Activated T-cell treated with anti-CD3 and anti-CD28 coated beads, Interleukin-2, amount 50 U/mL, for 24 hours (primary cell): ENCODE results near the gene AANAT.

Experiments
- DNase-seq: peaks from one replicate; pipeline ENCODE4 v3.0.0-alpha.2; 2020
- H3K27ac Mint-ChIP-seq: 2 replicates; pipeline ENCODE4 v1.8.0; 2020; ENCODE audit warnings: mild to moderate bottlenecking, mixed read lengths
- H3K27me3 Mint-ChIP-seq: 2 replicates; pipeline ENCODE4 v1.8.0; 2020; ENCODE audit warnings: mixed read lengths
- H3K36me3 Mint-ChIP-seq: 2 replicates; pipeline ENCODE4 v1.8.0; 2020; ENCODE audit warnings: low read depth, mixed read lengths
- H3K4me1 Mint-ChIP-seq: 2 replicates; pipeline ENCODE4 v1.8.0; 2020; ENCODE audit warnings: low read depth, mixed read lengths
- H3K4me3 Mint-ChIP-seq: 2 replicates; pipeline ENCODE4 v1.8.0; 2020; ENCODE audit warnings: mild to moderate bottlenecking, moderate library complexity, mixed read lengths
- H3K9me3 Mint-ChIP-seq: 2 replicates; pipeline ENCODE4 v1.8.0; 2020; ENCODE audit warnings: mixed read lengths

Gene AANAT

DNA sequence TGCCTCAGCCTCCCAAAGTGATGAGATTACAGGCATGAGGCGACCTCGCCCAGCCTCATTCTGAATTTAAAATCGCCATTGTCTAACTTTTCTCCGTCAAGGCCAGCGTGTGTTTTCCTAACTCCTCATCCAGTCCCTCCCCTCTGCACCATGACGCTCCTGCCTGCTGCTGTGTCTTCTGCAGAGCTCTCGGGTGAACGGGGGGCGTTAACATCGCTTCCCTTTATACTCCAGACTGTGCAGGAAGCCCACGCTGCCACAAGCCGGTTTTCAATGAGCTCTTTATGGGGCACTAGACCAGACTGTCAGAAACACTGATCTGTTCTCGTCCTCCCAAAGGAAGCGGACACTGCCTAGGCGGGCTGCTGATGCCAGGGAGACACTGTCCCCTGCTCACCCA lies 13.2 kb downstream of the AANAT start:
- Mint-ChIP-seq H3K9me3 (no peaks in the 10 kb centered on the region), H3K4me3 (no peak overlapping the region), H3K4me1 (peaks cover 3% of the 10 kb centered on the region), H3K36me3 (peaks cover 51% of the 10 kb centered on the region), H3K27me3 (no peaks in the 10 kb centered on the region), H3K27ac (no peak overlapping the region)
- no peak for DNase-seq

DNA sequence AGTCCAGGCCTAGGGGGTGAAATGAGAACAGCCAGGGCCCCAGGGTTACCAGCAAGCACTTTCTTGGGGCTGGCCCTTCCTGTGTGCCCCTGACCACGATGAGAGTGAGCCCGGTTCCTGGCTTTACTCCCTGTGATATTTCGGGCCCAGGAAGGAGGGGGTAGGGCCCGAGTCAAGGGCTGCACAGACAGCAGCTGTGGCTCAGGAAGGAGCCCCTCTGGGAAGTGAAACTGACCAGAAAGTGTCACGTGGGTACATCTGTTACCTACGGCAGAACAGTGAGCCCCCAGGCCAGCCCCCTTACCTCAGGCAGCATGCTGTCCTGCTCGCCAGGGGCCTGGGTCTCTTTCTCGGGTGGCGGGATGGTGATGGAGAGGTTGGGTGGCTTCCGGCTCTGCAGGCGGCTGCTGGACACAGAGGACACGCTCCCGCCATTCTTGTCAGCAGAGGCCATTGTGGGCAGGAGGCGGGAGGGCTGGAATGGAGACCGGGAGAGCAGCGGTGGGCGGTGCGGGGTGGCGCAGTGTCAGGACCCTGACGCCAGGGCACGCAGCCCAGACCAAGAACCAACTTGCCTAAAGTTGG lies 13.8 kb downstream of the AANAT start:
- Mint-ChIP-seq H3K9me3 (no peaks in the 10 kb centered on the region), H3K36me3 (peaks cover 53% of the 10 kb centered on the region), H3K4me1 (peaks cover 4% of the 10 kb centered on the region), H3K27ac (no peak overlapping the region), H3K4me3 (no peak overlapping the region), H3K27me3 (no peaks in the 10 kb centered on the region)
- no peak for DNase-seq

DNA sequence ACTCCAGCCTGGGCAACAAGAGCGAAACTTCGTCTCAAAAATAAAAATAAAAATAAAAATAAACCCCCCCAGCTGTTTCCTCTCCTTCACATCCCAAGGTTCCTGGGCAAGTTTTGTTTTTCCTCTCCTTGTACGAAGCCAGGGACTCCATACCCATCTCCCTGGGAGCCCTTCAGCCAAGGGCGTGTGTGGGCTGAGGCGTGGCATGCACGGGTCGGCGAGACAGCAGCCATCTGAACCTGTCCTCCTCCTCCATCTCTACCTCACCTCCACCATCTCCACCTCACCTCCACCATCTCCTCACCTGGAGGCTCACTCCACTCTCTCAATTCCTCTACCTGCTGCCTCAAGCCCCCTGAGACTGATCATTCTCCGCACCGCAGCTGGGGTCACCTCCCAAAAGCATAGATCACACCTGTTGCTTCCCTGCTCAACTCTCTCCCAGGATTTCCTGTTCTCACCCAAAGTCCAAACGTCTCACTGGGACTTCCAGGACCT lies 16.9 kb downstream of the AANAT start:
- peaks cover 4% of the 10 kb centered on the region for H3K4me1 Mint-ChIP-seq
- H3K9me3 Mint-ChIP-seq, result no peaks in the 10 kb centered on the region
- peaks cover 35% of the 10 kb centered on the region for H3K36me3 Mint-ChIP-seq
- H3K4me3 Mint-ChIP-seq, result no peak overlapping the region
- H3K27ac Mint-ChIP-seq, result peak overlapping the region; percentile 19
- H3K27me3 Mint-ChIP-seq, result no peaks in the 10 kb centered on the region
- DNase-seq, result no peak

- Mint-ChIP-seq H3K27me3 (no peaks in the 10 kb centered on the region), H3K4me1 (peaks cover 8% of the 10 kb centered on the region), H3K4me3 (no peak overlapping the region)
Observed at GRCh38 chr17:76485569-76485968, 18.2 kb downstream of the AANAT start.

DNA sequence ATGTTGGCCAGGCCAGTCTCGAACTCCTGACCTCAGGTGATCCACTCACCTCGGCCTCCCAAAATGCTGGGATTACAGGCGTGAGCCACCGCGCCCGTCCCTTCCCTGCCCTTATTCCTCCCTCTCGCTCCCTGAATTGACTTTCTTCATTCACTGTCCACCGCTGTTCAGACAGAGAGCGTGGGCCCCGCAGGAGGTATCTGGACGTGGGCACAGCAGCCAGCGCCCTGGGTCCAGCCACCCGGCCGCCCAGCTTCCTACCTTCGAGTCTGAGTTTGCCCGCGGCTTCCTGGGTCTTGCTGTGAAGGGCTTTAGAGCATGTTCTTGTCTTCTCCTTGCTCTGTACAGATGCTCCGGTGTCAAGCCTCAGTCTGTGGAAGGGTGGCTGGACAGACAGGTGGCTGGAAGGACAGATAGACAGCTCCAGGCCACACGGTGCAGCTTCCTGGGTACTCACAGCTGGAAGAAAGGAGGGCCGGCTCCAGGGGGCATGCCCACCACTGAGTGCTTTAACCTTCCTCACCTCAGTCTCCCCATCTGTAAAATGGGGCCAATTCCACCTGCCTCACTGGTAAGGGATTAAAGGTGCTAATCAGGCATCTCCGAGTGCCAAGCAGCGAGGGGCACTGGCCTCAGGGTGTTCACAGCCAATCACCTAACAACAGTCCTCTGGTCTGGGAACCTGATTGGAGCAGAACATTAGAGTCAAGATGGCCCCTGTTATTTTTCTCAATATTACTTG lies 20.2 kb downstream of the AANAT start:
- Mint-ChIP-seq H3K27me3 (no peaks in the 10 kb centered on the region), H3K4me3 (no peak overlapping the region), H3K27ac (no peak overlapping the region), H3K36me3 (peaks cover 18% of the 10 kb centered on the region), H3K4me1 (peaks cover 20% of the 10 kb centered on the region), H3K9me3 (no peaks in the 10 kb centered on the region)
- no peak for DNase-seq

More at GRCh38 chr17:76485569-76485968, 18.2 kb downstream of the AANAT start:
- no peak for DNase-seq
- Mint-ChIP-seq H3K9me3 (no peaks in the 10 kb centered on the region), H3K36me3 (peaks cover 29% of the 10 kb centered on the region), H3K27ac (no peak overlapping the region)

DNA sequence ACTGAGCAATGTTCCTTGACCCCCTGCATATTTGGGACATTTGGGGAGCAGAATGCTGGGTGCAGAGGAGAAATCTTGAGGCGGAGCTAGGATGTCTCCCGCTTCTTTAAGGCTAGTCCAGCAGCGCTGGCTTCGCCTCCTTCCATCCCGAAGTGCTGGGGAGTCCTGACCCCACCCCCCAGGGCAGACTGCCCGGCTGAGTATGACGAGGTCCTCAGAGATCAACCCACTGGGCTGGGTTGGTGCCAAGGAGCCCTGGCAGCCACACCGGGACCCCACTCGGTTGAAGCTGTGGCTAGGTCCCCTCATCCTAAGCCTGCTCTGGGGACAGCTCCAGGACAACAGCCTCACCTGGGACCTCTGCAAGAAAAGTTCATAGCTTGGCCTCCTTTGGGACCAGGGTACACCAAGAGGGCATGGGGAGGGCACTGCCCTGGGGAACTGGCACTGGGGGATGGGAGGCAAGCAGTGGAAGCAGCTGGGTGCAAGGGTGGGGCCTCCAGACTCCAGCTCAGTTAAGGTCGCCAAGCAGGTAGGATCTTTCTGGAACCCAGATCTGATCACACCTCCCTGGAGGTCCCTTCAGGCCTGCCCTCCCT lies 22.8 kb downstream of the AANAT start:
- H3K4me3 Mint-ChIP-seq, result no peak overlapping the region
- H3K4me1 Mint-ChIP-seq, result peaks cover 41% of the 10 kb centered on the region
- no peak for DNase-seq

DNA sequence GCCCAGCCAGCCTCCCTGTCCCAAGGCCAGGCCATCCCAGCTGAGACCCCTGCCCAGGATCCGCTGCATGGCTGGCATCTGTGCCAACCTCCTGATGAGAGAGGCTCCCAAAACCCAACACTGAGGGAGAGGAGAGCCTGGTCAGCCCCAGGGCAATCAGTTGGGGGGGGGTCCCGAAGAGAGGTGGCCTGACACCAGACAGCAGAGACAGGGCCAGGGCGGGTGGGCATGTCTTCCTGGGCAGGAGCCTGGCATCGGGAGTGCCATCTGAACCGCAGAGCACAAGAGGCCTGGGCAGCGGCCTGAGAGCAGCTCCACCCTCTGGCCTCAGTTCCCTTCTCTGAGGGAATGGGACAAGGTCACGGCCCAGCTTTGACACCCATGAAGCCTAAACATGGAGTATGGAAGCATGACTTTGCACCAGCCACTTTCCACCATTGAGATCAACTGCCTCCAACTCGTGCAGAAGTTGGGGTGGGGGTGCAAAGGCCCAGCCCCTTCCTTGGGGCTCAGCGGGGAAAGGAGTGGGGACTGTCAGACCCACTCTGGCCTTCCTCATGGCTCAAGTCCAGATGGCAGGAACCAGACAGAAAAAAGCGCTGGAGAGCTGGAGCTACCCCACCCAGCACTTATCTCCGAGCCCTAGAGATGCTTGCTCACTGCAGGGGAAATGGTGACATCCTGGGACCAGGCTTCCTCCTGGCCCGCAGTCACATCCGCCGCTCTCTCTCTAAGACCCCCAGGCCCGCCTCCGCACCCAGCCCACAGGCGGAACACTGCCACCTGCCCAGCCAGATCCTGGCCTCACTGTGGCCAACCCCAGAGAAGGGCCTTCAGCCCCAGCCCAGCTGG lies 24.1 kb downstream of the AANAT start:
- Mint-ChIP-seq H3K4me3 (no peak overlapping the region), H3K27me3 (no peaks in the 10 kb centered on the region)

More for the DNA sequence above, 22.8 kb downstream of the AANAT start:
- H3K27me3 Mint-ChIP-seq, result no peaks in the 10 kb centered on the region
- H3K27ac Mint-ChIP-seq, result peak overlapping the region; percentile 71
- no peaks in the 10 kb centered on the region for H3K9me3 Mint-ChIP-seq
- peaks cover 13% of the 10 kb centered on the region for H3K36me3 Mint-ChIP-seq

DNA sequence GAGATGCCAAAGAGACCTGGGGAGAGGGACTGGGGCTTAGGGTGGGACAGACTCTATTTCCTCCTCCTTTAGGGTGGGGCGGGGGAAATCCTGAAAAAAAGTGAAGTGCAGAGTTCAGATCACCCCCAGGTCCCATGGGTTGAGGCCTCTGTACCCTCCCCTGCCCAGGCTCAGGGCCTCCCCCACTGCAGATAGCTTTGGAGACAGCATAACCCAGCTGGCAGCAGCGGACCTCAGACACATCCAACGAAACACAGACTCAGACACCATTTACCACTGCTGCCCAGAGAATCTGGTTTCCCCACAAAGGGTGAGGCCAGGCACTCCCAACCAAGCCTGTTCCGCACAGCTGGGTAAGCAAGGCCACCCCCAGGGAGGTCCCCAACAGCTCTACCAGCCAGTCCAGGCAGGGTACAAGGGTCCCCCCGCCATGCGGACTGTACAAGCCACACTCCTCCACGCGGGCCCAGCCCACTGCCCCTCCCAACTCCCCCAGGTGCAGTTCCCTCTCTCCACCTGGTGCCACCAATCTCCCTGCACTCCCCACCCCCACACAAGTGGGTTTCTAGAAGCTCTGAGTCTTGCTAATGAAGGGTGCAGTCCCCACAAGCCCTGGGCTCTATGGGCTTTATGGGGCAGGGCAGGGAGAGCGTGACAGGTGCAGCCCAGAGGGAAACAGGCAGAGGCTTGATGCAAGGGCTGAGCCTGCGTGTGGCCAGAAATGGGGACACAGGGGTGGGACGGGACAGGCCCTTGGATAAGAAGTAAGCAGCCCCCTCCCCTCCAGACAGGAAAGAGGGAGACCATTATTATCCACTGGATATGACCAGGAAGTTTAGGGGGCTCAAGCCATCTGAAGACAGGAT lies 25.0 kb downstream of the AANAT start:
- H3K4me1 Mint-ChIP-seq, result peaks cover 50% of the 10 kb centered on the region

More for the DNA sequence above, 24.1 kb downstream of the AANAT start:
- H3K27ac Mint-ChIP-seq, result peak overlapping the region; percentile 90
- no peaks in the 10 kb centered on the region for H3K9me3 Mint-ChIP-seq
- DNase-seq, result no peak
- peaks cover 12% of the 10 kb centered on the region for H3K36me3 Mint-ChIP-seq
- peaks cover 44% of the 10 kb centered on the region for H3K4me1 Mint-ChIP-seq

GRCh38 chr17:76492989-76493501 lies 25.6 kb downstream of the AANAT start:
- Mint-ChIP-seq H3K36me3 (peaks cover 7% of the 10 kb centered on the region), H3K4me1 (peaks cover 56% of the 10 kb centered on the region), H3K27me3 (no peaks in the 10 kb centered on the region), H3K9me3 (no peaks in the 10 kb centered on the region), H3K4me3 (peak overlapping the region; percentile 65), H3K27ac (peak overlapping the region; percentile 90)
- peak; percentile 63 for DNase-seq

More for the DNA sequence above, 25.0 kb downstream of the AANAT start:
- H3K36me3 Mint-ChIP-seq, result peaks cover 11% of the 10 kb centered on the region
- H3K9me3 Mint-ChIP-seq, result no peaks in the 10 kb centered on the region
- DNase-seq, result peak; percentile 47
- H3K4me3 Mint-ChIP-seq, result peak overlapping the region; percentile 65
- peak overlapping the region; percentile 90 for H3K27ac Mint-ChIP-seq
- no peaks in the 10 kb centered on the region for H3K27me3 Mint-ChIP-seq

- DNase-seq, result peak; percentile 52
- H3K9me3 Mint-ChIP-seq, result no peaks in the 10 kb centered on the region
- peaks cover 7% of the 10 kb centered on the region for H3K36me3 Mint-ChIP-seq
- H3K27me3 Mint-ChIP-seq, result no peaks in the 10 kb centered on the region
- H3K4me1 Mint-ChIP-seq, result peaks cover 61% of the 10 kb centered on the region
- peak overlapping the region; percentile 90 for H3K27ac Mint-ChIP-seq
- H3K4me3 Mint-ChIP-seq, result peak overlapping the region; percentile 65
Observed at GRCh38 chr17:76493505-76494167, 26.2 kb downstream of the AANAT start.

DNA sequence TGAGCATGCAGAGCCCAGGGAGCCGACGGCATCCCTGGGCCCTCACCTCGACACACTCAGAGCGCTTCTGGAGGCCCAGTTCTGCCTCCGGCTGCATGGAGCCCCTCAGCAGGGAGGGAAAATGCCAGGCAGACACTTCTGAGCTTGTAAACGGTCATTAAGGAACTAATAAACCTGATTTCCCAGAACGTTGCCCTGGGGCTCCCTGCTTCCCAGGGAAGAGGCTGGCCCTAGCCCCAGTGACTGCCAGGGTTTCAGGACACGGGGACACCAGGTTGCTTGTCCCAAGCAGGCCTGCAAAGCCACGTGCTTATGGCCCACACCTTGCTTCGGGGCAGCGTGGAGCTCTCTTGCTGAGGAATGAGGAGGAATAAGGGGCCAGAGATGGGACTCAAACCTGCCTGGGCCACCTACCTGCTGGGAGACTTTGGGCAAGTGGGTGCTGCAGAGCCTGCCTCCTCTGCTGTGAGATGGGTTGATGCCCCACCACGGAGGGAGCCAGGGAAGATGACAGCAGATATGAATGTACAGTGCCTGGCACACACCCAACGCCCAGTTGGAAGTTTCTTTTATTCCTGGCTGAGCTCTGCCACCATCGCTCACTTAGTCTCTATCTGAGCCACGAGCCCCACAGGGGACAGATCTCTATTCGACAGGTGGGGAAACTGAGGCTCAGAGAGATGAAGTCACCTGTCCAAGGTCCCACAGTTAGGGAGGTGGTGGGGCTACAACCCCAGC lies 28.4 kb downstream of the AANAT start:
- Mint-ChIP-seq H3K9me3 (no peaks in the 10 kb centered on the region), H3K27ac (no peak overlapping the region), H3K36me3 (peaks cover 10% of the 10 kb centered on the region), H3K4me1 (peaks cover 76% of the 10 kb centered on the region), H3K4me3 (no peak overlapping the region), H3K27me3 (no peaks in the 10 kb centered on the region)
- no peak for DNase-seq

GRCh38 chr17:76496464-76496863 lies 29.1 kb downstream of the AANAT start:
- H3K4me1 Mint-ChIP-seq, result peaks cover 76% of the 10 kb centered on the region

DNA sequence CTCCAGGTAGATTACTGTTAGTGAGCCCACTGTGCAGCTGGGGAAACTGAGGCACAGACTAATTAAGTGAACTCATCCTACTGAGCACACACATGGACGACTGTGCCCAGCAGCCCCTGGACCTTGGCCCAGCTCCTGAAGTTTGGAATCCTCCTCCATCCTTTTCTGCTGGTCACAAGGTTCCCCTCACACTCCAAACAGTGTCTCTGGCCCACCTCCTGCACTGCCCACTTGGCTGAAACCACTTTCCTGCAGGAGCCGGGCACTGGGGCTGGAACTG lies 30.2 kb downstream of the AANAT start:
- Mint-ChIP-seq H3K27ac (no peak overlapping the region), H3K4me1 (peaks cover 74% of the 10 kb centered on the region), H3K9me3 (no peaks in the 10 kb centered on the region), H3K36me3 (peaks cover 11% of the 10 kb centered on the region), H3K4me3 (no peak overlapping the region), H3K27me3 (no peaks in the 10 kb centered on the region)
- no peak for DNase-seq

More at GRCh38 chr17:76496464-76496863, 29.1 kb downstream of the AANAT start:
- Mint-ChIP-seq H3K4me3 (no peak overlapping the region), H3K9me3 (no peaks in the 10 kb centered on the region), H3K36me3 (peaks cover 11% of the 10 kb centered on the region), H3K27me3 (no peaks in the 10 kb centered on the region), H3K27ac (peak overlapping the region; percentile 11)
- no peak for DNase-seq
